ENCODE data around the gene MYADM.

DNA sequence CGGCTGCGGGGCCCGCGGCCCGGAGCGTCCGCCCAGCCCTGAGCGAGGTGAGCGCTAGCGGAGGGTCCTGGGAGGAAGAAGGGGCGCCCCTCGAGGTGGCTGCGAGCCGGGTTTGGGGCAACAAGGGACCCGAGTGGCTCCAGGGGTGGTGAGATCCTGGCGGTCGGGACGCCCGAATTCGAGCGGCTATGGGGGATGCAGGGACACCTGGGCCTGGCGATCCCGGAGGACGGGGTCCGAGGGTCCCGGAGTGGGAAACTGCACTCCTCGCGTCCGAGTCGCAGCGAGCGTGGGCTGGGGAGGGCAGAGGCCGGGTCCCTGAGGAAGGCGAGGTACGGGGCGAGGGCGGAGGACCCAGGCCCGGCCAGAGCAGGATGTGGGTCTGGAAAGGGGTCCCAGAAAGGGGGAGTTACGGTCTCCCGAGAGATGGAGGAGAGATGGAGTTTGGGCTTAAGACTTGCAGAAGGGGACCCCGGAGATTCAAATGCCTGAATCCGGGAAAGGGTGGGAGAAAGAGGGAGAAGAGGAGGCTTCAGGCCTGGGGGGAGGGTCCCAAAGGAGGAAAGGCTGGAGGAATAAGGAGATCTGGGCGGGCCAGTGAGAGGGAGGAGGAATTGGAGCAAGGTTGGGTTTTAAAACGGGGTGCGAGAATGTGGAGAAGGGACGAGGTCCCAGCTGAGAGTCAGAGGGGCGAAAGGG lies 41.9 kb downstream of the MYADM start:
- TF ChIP-seq, protein P1, sequence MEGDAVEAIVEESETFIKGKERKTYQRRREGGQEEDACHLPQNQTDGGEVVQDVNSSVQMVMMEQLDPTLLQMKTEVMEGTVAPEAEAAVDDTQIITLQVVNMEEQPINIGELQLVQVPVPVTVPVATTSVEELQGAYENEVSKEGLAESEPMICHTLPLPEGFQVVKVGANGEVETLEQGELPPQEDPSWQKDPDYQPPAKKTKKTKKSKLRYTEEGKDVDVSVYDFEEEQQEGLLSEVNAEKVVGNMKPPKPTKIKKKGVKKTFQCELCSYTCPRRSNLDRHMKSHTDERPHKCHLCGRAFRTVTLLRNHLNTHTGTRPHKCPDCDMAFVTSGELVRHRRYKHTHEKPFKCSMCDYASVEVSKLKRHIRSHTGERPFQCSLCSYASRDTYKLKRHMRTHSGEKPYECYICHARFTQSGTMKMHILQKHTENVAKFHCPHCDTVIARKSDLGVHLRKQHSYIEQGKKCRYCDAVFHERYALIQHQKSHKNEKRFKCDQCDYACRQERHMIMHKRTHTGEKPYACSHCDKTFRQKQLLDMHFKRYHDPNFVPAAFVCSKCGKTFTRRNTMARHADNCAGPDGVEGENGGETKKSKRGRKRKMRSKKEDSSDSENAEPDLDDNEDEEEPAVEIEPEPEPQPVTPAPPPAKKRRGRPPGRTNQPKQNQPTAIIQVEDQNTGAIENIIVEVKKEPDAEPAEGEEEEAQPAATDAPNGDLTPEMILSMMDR (IDR thresholded peaks at IDR 0.05): no peak
- no peak for TF ChIP-seq ZFX (IDR thresholded peaks at IDR 0.05; ENCODE audit: borderline replicate concordance)
